SK-N-SH treated with all-trans-retinoic acid at 6 μM for 48 hours (cell line): ENCODE measurements around the gene RRAS.

Experiments used
- ATAC-seq: fragments of 200-7000 bp; cut with Tn5 transposase; 3 replicates; pipeline ENCODE4 v1.9.1; 2020; ENCODE audit warnings: mild to moderate bottlenecking, moderate library complexity
- ARNTL ChIP-seq: fragments of 450-650 bp; formaldehyde crosslinking; IDR thresholded peaks from 2 replicates; pipeline ENCODE4 v1.5.0; 2020; ENCODE audit warnings: low read depth, mild to moderate bottlenecking, moderate library complexity, borderline replicate concordance
- CSDC2 ChIP-seq: fragments of 250-450 bp; sonication (Bioruptor Pico); IDR thresholded peaks from 2 replicates; pipeline ENCODE4 v1.5.0; 2020; ENCODE audit warnings: mild to moderate bottlenecking, moderate library complexity
- ESRRG ChIP-seq: fragments of 250-450 bp; sonication (Bioruptor Pico); IDR thresholded peaks from 2 replicates; pipeline ENCODE4 v1.6.1; 2021; ENCODE audit warnings: mild to moderate bottlenecking
- GLIS3 ChIP-seq: fragments of 250-450 bp; sonication (Bioruptor Pico); IDR thresholded peaks from 2 replicates; pipeline ENCODE4 v1.5.0; 2020; ENCODE audit warnings: mild to moderate bottlenecking, moderate library complexity
- ISL1 ChIP-seq: fragments of 250-450 bp; sonication (Bioruptor Pico); IDR thresholded peaks from 2 replicates; pipeline ENCODE4 v2.1.2; 2022; ENCODE audit warnings: mild to moderate bottlenecking, moderate library complexity
- OSR1 ChIP-seq: fragments of 250-450 bp; sonication (Bioruptor Pico); IDR thresholded peaks from 2 replicates; pipeline ENCODE4 v1.8.0; 2022; ENCODE audit warnings: moderate library complexity, mild to moderate bottlenecking, inconsistent platforms
- PPARA ChIP-seq: fragments of 250-450 bp; sonication (Bioruptor Pico); IDR thresholded peaks from 2 replicates; pipeline ENCODE4 v1.5.0; 2020; ENCODE audit warnings: mild to moderate bottlenecking, borderline replicate concordance
- RARB ChIP-seq: fragments of 250-450 bp; sonication (Bioruptor Pico); IDR thresholded peaks from 2 replicates; pipeline ENCODE4 v1.8.0; 2021; ENCODE audit warnings: mild to moderate bottlenecking, moderate library complexity
- SNAI2 ChIP-seq: fragments of 250-450 bp; sonication (Bioruptor Pico); IDR thresholded peaks from 2 replicates; pipeline ENCODE4 v1.5.0; 2020; ENCODE audit warnings: mild to moderate bottlenecking, moderate library complexity
- TCF4 ChIP-seq: fragments of 250-450 bp; sonication (Bioruptor Pico); IDR thresholded peaks from 2 replicates; pipeline ENCODE4 v1.8.0; 2021; ENCODE audit warnings: mild to moderate bottlenecking, moderate library complexity, borderline replicate concordance
- TOX ChIP-seq: fragments of 250-450 bp; sonication (Bioruptor Pico); IDR thresholded peaks from 2 replicates; pipeline ENCODE4 v1.8.0; 2021; ENCODE audit warnings: mild to moderate bottlenecking, moderate library complexity, borderline replicate concordance
- ZC3H10 ChIP-seq: fragments of 250-450 bp; sonication (Bioruptor Pico); IDR thresholded peaks from 2 replicates; pipeline ENCODE4 v1.5.1; 2021; ENCODE audit warnings: mild to moderate bottlenecking, moderate library complexity
- ZFP3 ChIP-seq: fragments of 250-450 bp; sonication (Bioruptor Pico); IDR thresholded peaks from 2 replicates; pipeline ENCODE4 v1.5.0; 2020; ENCODE audit warnings: mild to moderate bottlenecking, moderate library complexity
- ZFP30 ChIP-seq: fragments of 450-650 bp; formaldehyde crosslinking; IDR thresholded peaks from 2 replicates; pipeline ENCODE4 v1.5.0; 2022; ENCODE audit warnings: mild to moderate bottlenecking, moderate library complexity
- ZNF565 ChIP-seq: fragments of 450-650 bp; formaldehyde crosslinking; conservative IDR thresholded peaks from 2 replicates; pipeline ENCODE4 v1.5.0; 2020; ENCODE audit warnings: low read depth, mild to moderate bottlenecking, moderate library complexity
- ZNF70 ChIP-seq: fragments of 450-650 bp; formaldehyde crosslinking; IDR thresholded peaks from 2 replicates; pipeline ENCODE4 v1.5.0; 2020; ENCODE audit warnings: mild to moderate bottlenecking, moderate library complexity
- ZNF8 ChIP-seq: fragments of 450-650 bp; formaldehyde crosslinking; IDR thresholded peaks from 2 replicates; pipeline ENCODE4 v1.5.0; 2020; ENCODE audit warnings: mild to moderate bottlenecking, moderate library complexity
- TF ChIP-seq, protein P1 (sequence below): fragments of 250-450 bp; sonication (Bioruptor Pico); IDR thresholded peaks from 2 replicates; pipeline ENCODE4 v1.5.0; 2020; ENCODE audit warnings: mild to moderate bottlenecking, moderate library complexity
- TF ChIP-seq, protein P2 (sequence below): fragments of 250-450 bp; sonication (Bioruptor Pico); IDR thresholded peaks from 2 replicates; pipeline ENCODE4 v1.8.0; 2021; ENCODE audit warnings: low read depth, mild to moderate bottlenecking, moderate library complexity, borderline replicate concordance
- TF ChIP-seq, protein P3 (sequence below): fragments of 250-450 bp; sonication (Bioruptor Pico); IDR thresholded peaks from 2 replicates; pipeline ENCODE4 v1.5.1; 2020; ENCODE audit warnings: low read depth, mild to moderate bottlenecking, moderate library complexity
- TF ChIP-seq, protein P4 (sequence below): fragments of 250-450 bp; sonication (Bioruptor Pico); IDR thresholded peaks from 2 replicates; pipeline ENCODE4 v1.8.0; 2020; ENCODE audit warnings: mild to moderate bottlenecking, moderate library complexity, borderline replicate concordance

The RRAS gene

DNA sequence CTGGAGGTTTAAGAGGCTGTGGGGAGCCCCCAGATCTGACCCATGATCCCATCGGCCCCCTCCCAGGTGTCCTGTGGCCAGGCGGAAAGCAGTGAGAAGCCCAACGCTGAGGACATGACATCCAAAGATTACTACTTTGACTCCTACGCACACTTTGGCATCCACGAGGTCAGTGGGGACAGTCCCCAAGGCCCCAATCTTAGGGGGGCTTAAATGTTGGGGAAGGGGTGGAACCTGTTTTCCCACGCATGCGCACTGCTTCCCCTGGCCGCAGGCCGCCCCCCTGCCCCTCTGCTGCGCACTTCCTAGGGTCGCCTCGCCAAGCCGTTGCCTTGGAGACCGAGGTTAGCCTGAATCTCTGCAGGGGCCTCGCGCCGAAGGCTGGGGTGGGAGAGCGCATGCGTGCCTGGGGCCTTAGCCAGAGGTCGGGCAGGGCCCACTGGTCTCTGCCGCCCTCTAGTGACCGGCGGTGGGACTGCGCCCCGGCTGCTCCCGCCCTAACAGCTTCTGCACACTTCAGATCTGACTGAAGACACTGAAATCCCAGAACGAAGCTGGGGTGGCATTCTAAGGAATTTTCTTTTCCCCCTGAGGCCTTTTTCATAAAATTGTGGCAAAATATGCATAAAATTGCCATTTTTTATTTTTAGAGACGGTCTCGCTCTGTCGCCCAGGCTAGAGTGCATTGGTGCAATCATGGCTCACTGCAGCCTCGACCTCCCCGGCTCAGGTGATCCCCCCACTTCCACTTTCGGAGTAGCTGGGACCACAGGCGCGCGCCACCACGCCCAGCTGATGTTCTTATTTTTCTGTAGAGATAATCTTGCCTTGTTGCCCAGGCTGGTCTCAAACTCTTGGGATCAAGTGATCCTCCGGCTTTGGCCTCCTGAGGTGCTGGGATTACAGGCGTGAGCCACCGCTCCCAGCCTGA lies 40.7 kb upstream of the RRAS start:
- peak; percentile 6 for ATAC-seq
- TF ChIP-seq RARB (CRISPR knock-in tag) (no peak), ESRRG (CRISPR knock-in tag) (no peak), PPARA (CRISPR knock-in tag) (no peak), TCF4 (CRISPR knock-in tag) (no peak), ZNF8 (CRISPR knock-in tag) (no peak), ZC3H10 (CRISPR knock-in tag) (no peak), ZNF565 (CRISPR knock-in tag) (no peak), TOX (CRISPR knock-in tag) (no peak), ZFP3 (no peak), ARNTL (no peak)
- TF ChIP-seq, protein P1, sequence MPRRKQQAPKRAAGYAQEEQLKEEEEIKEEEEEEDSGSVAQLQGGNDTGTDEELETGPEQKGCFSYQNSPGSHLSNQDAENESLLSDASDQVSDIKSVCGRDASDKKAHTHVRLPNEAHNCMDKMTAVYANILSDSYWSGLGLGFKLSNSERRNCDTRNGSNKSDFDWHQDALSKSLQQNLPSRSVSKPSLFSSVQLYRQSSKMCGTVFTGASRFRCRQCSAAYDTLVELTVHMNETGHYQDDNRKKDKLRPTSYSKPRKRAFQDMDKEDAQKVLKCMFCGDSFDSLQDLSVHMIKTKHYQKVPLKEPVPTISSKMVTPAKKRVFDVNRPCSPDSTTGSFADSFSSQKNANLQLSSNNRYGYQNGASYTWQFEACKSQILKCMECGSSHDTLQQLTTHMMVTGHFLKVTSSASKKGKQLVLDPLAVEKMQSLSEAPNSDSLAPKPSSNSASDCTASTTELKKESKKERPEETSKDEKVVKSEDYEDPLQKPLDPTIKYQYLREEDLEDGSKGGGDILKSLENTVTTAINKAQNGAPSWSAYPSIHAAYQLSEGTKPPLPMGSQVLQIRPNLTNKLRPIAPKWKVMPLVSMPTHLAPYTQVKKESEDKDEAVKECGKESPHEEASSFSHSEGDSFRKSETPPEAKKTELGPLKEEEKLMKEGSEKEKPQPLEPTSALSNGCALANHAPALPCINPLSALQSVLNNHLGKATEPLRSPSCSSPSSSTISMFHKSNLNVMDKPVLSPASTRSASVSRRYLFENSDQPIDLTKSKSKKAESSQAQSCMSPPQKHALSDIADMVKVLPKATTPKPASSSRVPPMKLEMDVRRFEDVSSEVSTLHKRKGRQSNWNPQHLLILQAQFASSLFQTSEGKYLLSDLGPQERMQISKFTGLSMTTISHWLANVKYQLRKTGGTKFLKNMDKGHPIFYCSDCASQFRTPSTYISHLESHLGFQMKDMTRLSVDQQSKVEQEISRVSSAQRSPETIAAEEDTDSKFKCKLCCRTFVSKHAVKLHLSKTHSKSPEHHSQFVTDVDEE (CRISPR knock-in tag), result no peak
- TF ChIP-seq, protein P2, sequence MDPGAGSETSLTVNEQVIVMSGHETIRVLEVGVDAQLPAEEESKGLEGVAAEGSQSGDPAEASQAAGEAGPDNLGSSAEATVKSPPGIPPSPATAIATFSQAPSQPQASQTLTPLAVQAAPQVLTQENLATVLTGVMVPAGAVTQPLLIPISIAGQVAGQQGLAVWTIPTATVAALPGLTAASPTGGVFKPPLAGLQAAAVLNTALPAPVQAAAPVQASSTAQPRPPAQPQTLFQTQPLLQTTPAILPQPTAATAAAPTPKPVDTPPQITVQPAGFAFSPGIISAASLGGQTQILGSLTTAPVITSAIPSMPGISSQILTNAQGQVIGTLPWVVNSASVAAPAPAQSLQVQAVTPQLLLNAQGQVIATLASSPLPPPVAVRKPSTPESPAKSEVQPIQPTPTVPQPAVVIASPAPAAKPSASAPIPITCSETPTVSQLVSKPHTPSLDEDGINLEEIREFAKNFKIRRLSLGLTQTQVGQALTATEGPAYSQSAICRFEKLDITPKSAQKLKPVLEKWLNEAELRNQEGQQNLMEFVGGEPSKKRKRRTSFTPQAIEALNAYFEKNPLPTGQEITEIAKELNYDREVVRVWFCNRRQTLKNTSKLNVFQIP, result no peak
- TF ChIP-seq, all 23 proteins: peak for 0

DNA sequence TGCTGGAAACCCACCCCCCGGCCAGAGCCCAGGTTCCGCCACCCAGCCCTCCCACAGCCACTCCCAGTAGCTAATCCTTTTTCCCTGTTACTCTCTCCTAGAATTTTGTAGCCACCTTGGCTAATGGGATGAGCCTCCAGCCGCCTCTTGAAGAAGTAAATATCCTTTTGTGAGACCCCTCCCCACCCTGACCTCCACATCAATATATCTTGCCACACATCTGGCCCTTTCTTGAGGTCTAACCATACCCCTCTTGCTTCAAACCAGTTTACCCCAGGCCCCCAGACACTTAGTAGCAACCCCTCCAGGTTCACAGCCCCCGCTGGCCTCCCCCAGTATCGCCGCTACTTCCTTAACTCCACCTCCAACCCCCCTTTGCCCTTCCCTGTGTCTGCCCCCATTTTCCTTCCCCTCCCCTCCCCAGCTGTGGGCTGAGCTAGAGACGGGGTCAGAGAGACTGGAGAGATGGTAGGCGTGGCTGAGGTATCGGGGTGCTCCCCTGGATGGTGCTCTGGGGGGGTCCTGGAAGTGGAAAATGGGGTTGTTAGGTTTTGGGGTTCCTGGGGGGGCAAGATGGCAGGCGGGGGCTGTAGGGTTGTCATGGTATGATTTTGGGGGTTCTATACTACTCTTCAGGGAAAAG lies 39.9 kb upstream of the RRAS start:
- TF ChIP-seq ZNF8 (CRISPR knock-in tag) (no peak), ARNTL (no peak), ZC3H10 (CRISPR knock-in tag) (no peak), ZFP30 (CRISPR knock-in tag) (no peak), CSDC2 (CRISPR knock-in tag) (no peak), ZNF565 (CRISPR knock-in tag) (no peak), ISL1 (CRISPR knock-in tag) (no peak), GLIS3 (CRISPR knock-in tag) (no peak), ZNF70 (no peak), TCF4 (CRISPR knock-in tag) (no peak), OSR1 (no peak), ZFP3 (no peak), PPARA (CRISPR knock-in tag) (no peak), TOX (CRISPR knock-in tag) (no peak), SNAI2 (CRISPR knock-in tag) (no peak)
- TF ChIP-seq, protein P3, sequence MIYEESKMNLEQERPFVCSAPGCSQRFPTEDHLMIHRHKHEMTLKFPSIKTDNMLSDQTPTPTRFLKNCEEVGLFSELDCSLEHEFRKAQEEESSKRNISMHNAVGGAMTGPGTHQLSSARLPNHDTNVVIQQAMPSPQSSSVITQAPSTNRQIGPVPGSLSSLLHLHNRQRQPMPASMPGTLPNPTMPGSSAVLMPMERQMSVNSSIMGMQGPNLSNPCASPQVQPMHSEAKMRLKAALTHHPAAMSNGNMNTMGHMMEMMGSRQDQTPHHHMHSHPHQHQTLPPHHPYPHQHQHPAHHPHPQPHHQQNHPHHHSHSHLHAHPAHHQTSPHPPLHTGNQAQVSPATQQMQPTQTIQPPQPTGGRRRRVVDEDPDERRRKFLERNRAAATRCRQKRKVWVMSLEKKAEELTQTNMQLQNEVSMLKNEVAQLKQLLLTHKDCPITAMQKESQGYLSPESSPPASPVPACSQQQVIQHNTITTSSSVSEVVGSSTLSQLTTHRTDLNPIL (CRISPR knock-in tag), result no peak
- TF ChIP-seq, protein P2, result no peak
- TF ChIP-seq, protein P1 (CRISPR knock-in tag), result no peak
- TF ChIP-seq, protein P4, sequence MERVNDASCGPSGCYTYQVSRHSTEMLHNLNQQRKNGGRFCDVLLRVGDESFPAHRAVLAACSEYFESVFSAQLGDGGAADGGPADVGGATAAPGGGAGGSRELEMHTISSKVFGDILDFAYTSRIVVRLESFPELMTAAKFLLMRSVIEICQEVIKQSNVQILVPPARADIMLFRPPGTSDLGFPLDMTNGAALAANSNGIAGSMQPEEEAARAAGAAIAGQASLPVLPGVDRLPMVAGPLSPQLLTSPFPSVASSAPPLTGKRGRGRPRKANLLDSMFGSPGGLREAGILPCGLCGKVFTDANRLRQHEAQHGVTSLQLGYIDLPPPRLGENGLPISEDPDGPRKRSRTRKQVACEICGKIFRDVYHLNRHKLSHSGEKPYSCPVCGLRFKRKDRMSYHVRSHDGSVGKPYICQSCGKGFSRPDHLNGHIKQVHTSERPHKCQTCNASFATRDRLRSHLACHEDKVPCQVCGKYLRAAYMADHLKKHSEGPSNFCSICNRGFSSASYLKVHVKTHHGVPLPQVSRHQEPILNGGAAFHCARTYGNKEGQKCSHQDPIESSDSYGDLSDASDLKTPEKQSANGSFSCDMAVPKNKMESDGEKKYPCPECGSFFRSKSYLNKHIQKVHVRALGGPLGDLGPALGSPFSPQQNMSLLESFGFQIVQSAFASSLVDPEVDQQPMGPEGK, result no peak
- TF ChIP-seq, all 23 proteins: peak for 0
- no peak for ATAC-seq
